SK-N-SH treated with all-trans-retinoic acid at 6 μM for 48 hours (cell line): Measurements from ENCODE around the gene HELZ.

Source experiments
- ATAC-seq: fragments of 200-7000 bp; cut with Tn5 transposase; 3 replicates; pipeline ENCODE4 v1.9.1; 2020; ENCODE audit warnings: mild to moderate bottlenecking, moderate library complexity
- BACH2 ChIP-seq: fragments of 250-450 bp; sonication (Bioruptor Pico); IDR thresholded peaks from 2 replicates; pipeline ENCODE4 v1.9.0; 2021; ENCODE audit warnings: mild to moderate bottlenecking, borderline replicate concordance
- CSDC2 ChIP-seq: fragments of 250-450 bp; sonication (Bioruptor Pico); IDR thresholded peaks from 2 replicates; pipeline ENCODE4 v1.5.0; 2020; ENCODE audit warnings: mild to moderate bottlenecking, moderate library complexity
- ESRRG ChIP-seq: fragments of 250-450 bp; sonication (Bioruptor Pico); IDR thresholded peaks from 2 replicates; pipeline ENCODE4 v1.6.1; 2021; ENCODE audit warnings: mild to moderate bottlenecking
- GLIS3 ChIP-seq: fragments of 250-450 bp; sonication (Bioruptor Pico); IDR thresholded peaks from 2 replicates; pipeline ENCODE4 v1.5.0; 2020; ENCODE audit warnings: mild to moderate bottlenecking, moderate library complexity
- ISL1 ChIP-seq: fragments of 250-450 bp; sonication (Bioruptor Pico); IDR thresholded peaks from 2 replicates; pipeline ENCODE4 v2.1.2; 2022; ENCODE audit warnings: mild to moderate bottlenecking, moderate library complexity
- OSR1 ChIP-seq: fragments of 250-450 bp; sonication (Bioruptor Pico); IDR thresholded peaks from 2 replicates; pipeline ENCODE4 v1.8.0; 2022; ENCODE audit warnings: moderate library complexity, mild to moderate bottlenecking, inconsistent platforms
- PPARA ChIP-seq: fragments of 250-450 bp; sonication (Bioruptor Pico); IDR thresholded peaks from 2 replicates; pipeline ENCODE4 v1.5.0; 2020; ENCODE audit warnings: mild to moderate bottlenecking, borderline replicate concordance
- RARB ChIP-seq: fragments of 250-450 bp; sonication (Bioruptor Pico); IDR thresholded peaks from 2 replicates; pipeline ENCODE4 v1.8.0; 2021; ENCODE audit warnings: mild to moderate bottlenecking, moderate library complexity
- SNAI2 ChIP-seq: fragments of 250-450 bp; sonication (Bioruptor Pico); IDR thresholded peaks from 2 replicates; pipeline ENCODE4 v1.5.0; 2020; ENCODE audit warnings: mild to moderate bottlenecking, moderate library complexity
- TCF4 ChIP-seq: fragments of 250-450 bp; sonication (Bioruptor Pico); IDR thresholded peaks from 2 replicates; pipeline ENCODE4 v1.8.0; 2021; ENCODE audit warnings: mild to moderate bottlenecking, moderate library complexity, borderline replicate concordance
- TSHZ2 ChIP-seq: fragments of 250-450 bp; sonication (Bioruptor Pico); IDR thresholded peaks from 2 replicates; pipeline ENCODE4 v1.5.0; 2020; ENCODE audit warnings: mild to moderate bottlenecking, moderate library complexity
- ZC3H10 ChIP-seq: fragments of 250-450 bp; sonication (Bioruptor Pico); IDR thresholded peaks from 2 replicates; pipeline ENCODE4 v1.5.1; 2021; ENCODE audit warnings: mild to moderate bottlenecking, moderate library complexity
- ZFP3 ChIP-seq: fragments of 250-450 bp; sonication (Bioruptor Pico); IDR thresholded peaks from 2 replicates; pipeline ENCODE4 v1.5.0; 2020; ENCODE audit warnings: mild to moderate bottlenecking, moderate library complexity
- ZFP30 ChIP-seq: fragments of 450-650 bp; formaldehyde crosslinking; IDR thresholded peaks from 2 replicates; pipeline ENCODE4 v1.5.0; 2022; ENCODE audit warnings: mild to moderate bottlenecking, moderate library complexity
- ZNF565 ChIP-seq: fragments of 450-650 bp; formaldehyde crosslinking; conservative IDR thresholded peaks from 2 replicates; pipeline ENCODE4 v1.5.0; 2020; ENCODE audit warnings: low read depth, mild to moderate bottlenecking, moderate library complexity
- ZNF70 ChIP-seq: fragments of 450-650 bp; formaldehyde crosslinking; IDR thresholded peaks from 2 replicates; pipeline ENCODE4 v1.5.0; 2020; ENCODE audit warnings: mild to moderate bottlenecking, moderate library complexity
- ZNF8 ChIP-seq: fragments of 450-650 bp; formaldehyde crosslinking; IDR thresholded peaks from 2 replicates; pipeline ENCODE4 v1.5.0; 2020; ENCODE audit warnings: mild to moderate bottlenecking, moderate library complexity
- TF ChIP-seq, protein P1 (sequence below): fragments of 250-450 bp; sonication (Bioruptor Pico); IDR thresholded peaks from 2 replicates; pipeline ENCODE4 v1.5.1; 2021; ENCODE audit warnings: mild to moderate bottlenecking, moderate library complexity
- TF ChIP-seq, protein P2 (sequence below): fragments of 250-450 bp; sonication (Bioruptor Pico); IDR thresholded peaks from 2 replicates; pipeline ENCODE4 v1.8.0; 2020; ENCODE audit warnings: mild to moderate bottlenecking, moderate library complexity, borderline replicate concordance

HELZ gene

DNA sequence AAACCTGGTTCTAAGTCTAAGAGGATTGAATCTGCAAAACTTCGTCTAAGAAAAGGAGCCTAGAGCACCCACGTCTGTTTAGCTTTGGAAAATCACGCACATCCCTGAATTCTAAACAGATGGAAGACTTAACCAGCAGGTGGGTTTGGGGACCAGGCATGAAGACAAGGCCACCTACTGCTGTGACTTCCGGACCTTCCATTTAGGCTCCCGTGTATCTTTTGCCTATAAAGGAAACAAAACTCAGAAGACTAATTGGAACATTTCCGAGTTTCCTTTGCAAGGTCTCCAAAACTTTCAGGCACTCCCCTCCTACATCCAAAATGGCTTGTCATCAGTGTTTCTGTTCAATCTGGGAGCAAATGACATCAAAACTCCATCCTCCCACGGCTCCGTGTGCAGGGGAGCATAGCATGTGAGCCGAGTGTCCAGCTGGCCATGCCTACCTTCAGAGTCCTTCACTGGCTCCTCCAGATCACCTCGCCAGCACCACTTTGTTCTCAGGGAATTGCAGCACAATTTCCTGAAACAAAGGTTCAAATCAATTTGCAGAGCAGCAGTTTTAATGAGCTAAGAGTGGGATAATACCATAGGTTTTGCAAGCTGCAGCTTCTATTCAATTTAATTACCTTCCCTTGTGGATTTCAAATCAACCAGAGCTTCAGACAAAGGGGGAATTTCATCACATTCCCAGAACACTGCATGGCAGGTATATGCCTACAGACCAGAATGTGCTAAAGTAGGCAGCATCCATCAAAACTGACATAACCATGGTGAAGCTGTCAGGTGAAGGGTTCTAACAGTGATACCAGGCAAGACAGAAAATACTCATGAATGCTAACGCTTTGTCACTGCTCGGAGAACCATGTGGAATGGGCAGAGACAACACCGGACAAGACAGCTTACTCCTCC is 177.2 kb downstream of the HELZ start:
- ATAC-seq: no peak
- TF ChIP-seq, protein P1, sequence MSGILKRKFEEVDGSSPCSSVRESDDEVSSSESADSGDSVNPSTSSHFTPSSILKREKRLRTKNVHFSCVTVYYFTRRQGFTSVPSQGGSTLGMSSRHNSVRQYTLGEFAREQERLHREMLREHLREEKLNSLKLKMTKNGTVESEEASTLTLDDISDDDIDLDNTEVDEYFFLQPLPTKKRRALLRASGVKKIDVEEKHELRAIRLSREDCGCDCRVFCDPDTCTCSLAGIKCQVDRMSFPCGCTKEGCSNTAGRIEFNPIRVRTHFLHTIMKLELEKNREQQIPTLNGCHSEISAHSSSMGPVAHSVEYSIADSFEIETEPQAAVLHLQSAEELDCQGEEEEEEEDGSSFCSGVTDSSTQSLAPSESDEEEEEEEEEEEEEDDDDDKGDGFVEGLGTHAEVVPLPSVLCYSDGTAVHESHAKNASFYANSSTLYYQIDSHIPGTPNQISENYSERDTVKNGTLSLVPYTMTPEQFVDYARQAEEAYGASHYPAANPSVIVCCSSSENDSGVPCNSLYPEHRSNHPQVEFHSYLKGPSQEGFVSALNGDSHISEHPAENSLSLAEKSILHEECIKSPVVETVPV (CRISPR knock-in tag): no peak
- no peak for TF ChIP-seq ZNF8
- TF ChIP-seq SNAI2: no peak
- TF ChIP-seq ZNF565: no peak
- no peak for TF ChIP-seq CSDC2
- no peak for TF ChIP-seq GLIS3 (CRISPR knock-in tag)
- no peak for TF ChIP-seq ZNF70 (CRISPR knock-in tag)
- TF ChIP-seq ESRRG: no peak
- TF ChIP-seq ZC3H10: no peak
- no peak for TF ChIP-seq BACH2 (CRISPR knock-in tag)
- TF ChIP-seq ZFP3 (CRISPR knock-in tag): no peak
- TF ChIP-seq RARB: no peak
- TF ChIP-seq TSHZ2 (CRISPR knock-in tag): no peak

DNA sequence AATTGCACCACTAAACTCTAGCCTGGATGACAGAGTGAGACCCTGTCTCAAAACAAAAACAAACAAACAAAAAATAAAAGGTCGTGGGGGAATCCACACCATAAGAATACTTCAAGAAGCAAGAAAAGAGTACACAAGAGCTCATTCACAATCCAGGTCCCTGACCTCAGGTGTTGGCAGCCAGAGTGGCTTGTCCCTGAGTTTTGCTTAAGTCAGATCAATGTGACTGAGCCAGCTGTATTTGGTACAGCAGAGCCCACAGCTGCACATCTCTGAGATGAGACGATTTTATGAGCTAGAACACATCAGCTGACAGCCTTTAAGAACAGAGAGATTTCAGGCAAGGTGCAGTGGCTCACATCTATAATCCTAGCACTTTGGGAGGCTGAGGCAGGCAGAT is 178.3 kb downstream of the HELZ start:
- TF ChIP-seq TSHZ2 (CRISPR knock-in tag) (no peak), ZNF8 (no peak), ZFP3 (CRISPR knock-in tag) (no peak), ZFP30 (CRISPR knock-in tag) (no peak), OSR1 (CRISPR knock-in tag) (no peak), ZC3H10 (no peak), TCF4 (no peak), ISL1 (CRISPR knock-in tag) (no peak), BACH2 (CRISPR knock-in tag) (no peak), RARB (no peak), GLIS3 (CRISPR knock-in tag) (no peak)
- TF ChIP-seq, protein P2, sequence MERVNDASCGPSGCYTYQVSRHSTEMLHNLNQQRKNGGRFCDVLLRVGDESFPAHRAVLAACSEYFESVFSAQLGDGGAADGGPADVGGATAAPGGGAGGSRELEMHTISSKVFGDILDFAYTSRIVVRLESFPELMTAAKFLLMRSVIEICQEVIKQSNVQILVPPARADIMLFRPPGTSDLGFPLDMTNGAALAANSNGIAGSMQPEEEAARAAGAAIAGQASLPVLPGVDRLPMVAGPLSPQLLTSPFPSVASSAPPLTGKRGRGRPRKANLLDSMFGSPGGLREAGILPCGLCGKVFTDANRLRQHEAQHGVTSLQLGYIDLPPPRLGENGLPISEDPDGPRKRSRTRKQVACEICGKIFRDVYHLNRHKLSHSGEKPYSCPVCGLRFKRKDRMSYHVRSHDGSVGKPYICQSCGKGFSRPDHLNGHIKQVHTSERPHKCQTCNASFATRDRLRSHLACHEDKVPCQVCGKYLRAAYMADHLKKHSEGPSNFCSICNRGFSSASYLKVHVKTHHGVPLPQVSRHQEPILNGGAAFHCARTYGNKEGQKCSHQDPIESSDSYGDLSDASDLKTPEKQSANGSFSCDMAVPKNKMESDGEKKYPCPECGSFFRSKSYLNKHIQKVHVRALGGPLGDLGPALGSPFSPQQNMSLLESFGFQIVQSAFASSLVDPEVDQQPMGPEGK (CRISPR knock-in tag): no peak
- no peak for ATAC-seq

DNA sequence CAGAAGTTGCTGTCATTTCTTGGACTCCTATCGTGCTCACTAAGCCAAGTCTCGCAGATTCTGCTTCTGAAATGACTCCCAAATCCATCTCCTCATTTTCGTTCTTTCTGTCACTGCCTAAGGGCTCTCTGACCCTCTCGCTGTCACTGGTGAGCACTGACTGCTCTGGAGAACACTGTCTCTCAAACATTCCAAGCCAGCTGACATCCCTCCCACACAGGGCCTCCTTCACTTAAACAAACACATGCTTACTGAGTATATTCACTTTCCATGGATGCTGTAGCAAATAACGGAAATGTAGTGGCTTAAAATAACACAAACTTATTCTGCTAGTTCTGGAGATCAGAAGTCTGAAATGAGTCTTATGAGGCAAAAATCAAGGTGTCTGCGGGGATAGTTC is 181.9 kb downstream of the HELZ start:
- ATAC-seq: no peak
- TF ChIP-seq SNAI2 (no peak), PPARA (CRISPR knock-in tag) (no peak), ESRRG (no peak), ZC3H10 (no peak)
- TF ChIP-seq, protein P2 (CRISPR knock-in tag): no peak
